GM12892 (cell line): ENCODE data around the gene CTDNEP1.

ENCODE experiments used
- POLR2A ChIP-seq: IDR thresholded peaks from 2 replicates; pipeline ENCODE4 v1.6.1; 2011; ENCODE audit warnings: low read depth, low read length, control low read depth
- POLR2AphosphoS5 ChIP-seq: IDR thresholded peaks from 2 replicates; pipeline ENCODE4 v1.6.1; 2011; ENCODE audit warnings: low read depth, low read length, control low read depth
- TAF1 ChIP-seq: IDR thresholded peaks from 2 replicates; pipeline ENCODE4 v1.6.1; 2011; ENCODE audit warnings: low read depth, mild to moderate bottlenecking, control low read depth, low read length, borderline replicate concordance

DNA sequence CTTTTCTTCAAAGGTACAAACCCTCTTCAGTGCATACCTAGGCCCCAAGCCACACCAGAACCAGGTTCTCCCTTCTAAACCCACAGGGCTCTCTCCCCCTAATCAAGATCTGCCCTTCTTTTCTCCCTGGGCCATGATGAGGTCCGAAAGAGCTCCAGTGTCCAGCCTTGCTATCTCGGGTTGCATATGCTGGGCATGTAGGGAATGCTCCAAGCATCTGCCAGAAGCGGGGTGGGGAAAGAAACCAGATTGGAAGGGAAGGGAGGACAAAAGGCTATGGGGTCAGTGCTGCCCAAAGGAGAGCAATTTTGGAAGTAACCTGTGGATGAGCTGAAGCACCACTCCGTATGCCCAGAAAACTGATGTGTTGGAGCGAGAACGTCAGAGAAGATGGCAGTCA lies 2.3 kb downstream of the CTDNEP1 start:
- no peak for TF ChIP-seq POLR2A
- no peak for TF ChIP-seq TAF1
- TF ChIP-seq POLR2AphosphoS5: no peak
